T-helper 1 cell (primary cell): ENCODE results near the gene TMPRSS3.
A peak's percentile ranks its signal among the peaks of the same experiment; 100 is the strongest.

Experiments used
- DNase-seq, 5 donors: peaks; one replicate each; pipeline ENCODE4 v3.0.0-alpha.2; 2012 to 2020
- total RNA-seq, 4 donors: gene quantifications; one replicate each; lab custom pipeline; 2026; lab: John Stamatoyannopoulos, UW

Gene TMPRSS3
- 1.2 to 2.9 (median 1.9) reads per million in 4 donors for total RNA-seq

DNA sequence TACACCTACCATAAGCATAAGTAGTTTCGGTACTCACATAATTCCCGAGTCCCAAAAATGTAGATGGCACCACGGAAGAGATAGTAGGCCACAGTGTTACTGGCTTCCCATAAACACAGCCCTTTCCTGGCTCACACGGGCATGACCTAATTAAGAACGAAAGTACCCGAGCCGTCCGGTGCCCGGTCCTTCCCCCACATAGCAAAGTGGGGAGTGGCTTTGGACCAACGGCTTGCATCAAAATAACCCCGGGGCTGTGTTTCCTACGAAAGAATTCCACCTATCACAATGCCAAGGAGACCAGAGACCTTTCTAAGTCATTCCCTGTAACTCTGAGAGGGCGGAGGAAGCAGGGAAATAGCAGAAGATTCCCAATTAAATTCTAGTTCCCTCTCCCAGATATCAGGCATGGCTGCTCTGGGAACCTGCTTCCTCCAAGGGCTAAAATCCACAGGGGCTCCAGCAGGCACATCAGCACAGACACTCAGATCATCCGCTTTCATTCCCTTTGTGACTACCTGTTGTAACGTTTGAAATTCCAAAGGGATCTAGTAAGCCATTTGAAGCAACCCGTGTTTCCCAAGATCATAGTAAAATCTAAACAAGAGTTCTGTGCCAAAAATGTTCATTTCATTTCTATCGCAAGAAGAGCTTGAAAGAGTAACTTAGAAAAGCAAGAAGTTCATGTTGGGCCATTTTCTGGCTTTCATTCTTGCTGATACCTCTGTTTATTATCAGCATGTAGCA lies at the start of gene TMPRSS3:
TMPRSS3 (minus strand) TSS at position 148 of the 747 bp plus-strand sequence. CDS start 635 bp downstream, outside the sequence.
- DNase-seq: no peak

DNA sequence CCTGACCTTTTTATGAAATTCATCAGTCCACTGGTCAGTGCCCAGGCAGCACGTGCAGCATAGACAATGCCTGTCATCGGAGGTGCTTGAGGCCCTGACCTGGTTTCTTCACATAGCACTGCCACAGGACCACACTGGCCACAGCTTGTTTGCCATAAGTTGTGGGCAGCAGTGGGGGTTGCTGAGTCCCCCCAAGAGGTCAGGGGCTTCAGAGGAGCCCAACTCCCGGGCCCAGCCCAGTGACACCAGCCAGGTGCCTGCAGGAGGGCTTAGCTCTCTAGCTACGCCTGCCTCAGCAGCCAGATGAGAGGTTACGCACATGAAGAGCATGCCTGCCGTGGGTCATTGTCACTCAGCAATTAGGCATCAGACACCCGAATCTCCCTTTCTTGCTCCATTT lies 49.5 kb upstream of the TMPRSS3 start:
- no peak for DNase-seq

DNA sequence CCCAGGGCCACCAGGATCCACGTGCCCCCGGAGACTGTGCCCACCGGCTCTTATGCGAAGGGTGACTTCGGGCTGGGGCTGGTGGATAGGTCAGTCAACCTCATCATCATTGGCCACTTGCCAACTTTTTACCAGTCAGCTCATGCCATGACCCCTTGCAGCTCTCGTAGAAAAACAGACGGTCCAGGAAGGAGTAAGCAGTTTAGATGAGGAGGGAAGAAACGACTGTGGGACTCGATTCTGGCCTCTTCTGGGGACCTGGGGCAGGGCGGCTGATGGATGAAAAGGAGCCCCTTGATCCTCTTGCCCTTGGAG lies 48.9 kb upstream of the TMPRSS3 start:
- DNase-seq: no peak

DNA sequence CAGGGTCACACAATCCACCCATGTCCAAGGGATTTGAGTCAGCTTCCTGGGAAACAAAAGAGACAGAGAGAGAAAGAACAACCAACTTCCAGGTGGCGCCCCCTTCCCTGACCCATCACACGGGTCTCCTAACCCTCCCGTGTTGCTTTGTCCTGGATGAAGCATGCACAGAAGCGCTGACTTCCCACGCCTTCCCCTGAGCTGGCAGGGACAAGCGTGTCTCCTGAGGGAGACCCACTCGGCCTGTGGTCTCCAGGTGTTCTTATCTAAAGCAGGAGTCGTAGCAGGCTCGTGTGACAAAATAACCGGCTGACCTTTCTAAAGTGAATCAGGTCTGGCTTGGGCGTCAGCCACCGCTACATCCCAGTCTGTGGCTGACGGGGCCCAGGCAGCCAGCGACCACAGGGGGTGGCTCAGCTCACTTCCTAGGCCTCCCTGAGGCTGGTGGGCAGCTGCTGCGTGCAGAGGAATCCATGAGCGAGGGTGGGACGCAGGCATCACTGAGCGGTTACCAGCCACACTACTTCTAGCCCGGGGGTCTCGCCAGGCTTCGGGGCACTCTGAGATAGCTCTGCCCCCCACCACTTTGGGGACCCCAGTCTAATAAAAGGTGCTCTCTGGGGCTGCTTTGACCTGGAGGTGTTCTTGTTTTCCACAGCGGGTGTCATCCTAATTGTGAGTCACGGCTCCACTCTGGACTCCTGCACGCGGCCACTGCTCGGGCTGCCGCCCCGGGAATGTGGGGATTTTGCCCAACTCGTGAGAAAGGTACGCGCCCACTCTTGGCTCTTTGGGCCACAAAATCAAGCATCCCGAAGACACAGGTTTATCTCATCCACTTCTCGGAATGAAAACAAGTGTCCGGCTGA lies 48.3 kb upstream of the TMPRSS3 start:
- no peak for DNase-seq

DNA sequence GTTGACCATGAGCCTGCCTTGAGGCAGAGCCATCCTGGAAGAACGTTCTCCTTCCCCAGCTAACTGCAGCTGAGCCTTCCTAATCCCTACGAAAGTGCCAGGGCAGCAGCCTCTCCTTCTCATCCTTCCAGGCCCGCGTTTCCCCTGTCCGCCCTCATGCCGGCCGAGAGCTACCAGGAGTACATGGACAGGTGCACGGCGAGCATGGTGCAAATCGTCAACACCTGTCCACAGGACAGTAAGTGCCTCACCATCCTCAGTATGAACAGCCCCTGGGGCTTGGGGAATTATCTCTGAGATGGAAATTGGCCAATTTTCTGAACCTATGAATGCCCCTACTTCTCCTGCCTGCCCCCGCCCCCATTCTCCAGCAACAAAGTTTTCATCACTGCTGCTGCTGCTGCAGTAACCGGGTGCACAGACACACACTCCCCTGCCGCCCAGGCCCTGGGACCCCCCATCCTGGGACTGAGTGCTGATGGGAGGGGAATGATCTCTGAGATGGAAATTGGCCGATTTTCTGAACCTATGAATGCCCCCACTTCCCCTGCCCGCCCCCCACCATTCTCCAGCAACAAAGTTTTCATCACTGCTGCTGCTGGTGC lies 47.4 kb upstream of the TMPRSS3 start:
- DNase-seq: no peak

DNA sequence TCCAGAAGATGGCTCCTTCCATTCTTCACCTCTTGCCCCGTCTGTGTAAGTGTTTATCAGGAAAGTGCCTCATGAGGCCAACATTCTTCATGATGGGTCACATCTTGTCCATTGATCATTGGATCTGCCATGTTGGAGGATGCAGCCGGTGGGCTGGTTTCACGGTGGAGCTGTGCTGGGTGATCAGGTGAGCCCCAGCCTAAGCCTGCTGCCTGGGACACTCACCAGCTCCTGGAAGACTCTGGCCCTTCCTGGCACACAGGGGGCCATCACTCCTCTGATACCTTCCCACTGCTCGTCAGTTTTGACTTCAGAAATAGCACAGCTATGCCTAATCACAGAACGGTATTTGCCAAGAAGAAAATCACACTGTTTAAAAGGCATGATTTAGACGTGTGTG lies 46.1 kb upstream of the TMPRSS3 start:
- no peak for DNase-seq

DNA sequence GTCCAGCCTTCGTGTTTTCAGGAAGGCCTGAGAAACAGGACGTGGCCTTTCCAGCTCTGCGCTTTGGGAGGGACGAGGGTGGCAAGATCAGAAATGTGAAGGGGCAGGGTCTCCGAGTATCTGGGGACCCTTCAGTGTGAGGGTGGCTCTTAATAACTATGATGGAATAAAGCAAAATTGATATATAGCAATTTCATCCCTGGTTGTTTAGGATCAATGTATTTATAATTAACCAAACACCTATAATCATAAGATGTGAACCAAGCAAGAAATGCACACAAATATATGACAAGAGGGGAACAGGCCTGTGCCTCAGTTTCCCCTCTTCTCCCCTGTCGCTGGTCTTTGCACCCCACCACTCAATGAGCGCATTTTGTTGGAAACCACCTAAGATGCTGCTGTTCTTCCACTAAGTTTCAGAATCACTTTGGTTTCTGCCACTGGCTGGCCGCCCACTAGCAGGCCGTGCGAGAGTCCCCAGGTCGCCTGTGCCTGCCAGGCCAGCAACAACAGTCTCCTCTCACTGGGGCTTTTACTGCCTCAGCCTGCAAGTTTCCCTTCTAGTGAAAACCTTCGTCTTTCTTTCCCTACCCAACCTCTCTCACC lies 44.4 kb upstream of the TMPRSS3 start:
- DNase-seq: no peak

DNA sequence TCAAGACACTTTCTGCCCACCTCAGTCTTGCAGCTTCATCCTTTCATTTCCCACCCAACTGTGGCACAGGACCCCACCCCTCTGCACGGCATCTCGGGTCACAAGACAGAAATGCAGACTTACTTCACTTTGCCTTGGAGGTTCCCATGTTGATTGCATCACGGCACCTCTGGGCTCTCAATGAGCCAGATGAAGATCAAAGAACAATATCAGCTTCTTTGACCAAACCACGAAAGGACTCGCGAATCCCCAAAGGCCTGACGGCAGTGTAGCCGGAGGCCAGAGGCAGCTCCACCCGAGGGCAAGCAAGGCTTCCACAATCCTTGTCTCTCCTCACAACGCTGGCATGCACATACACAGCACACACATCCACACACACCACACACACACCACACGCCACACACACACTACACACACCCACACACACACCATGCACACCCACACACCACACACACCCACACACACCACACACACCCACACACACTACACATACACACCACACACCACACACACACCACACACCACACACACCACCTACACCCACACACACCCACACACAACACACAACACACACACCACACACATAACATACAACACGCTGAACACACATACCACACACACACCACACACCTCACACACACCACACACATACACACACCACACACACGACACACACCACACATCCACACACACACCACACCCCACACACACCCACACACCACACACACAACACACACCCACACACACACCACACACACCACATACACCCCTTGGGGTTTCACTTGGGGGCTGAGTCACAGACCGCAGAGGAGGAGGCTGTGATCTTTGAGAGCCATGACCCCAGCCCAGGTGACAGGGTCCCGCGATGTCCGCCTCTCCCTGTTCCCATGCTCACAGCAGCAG lies 43.7 kb upstream of the TMPRSS3 start:
- DNase-seq: peak in 1 of 5 donors; percentile 23

DNA sequence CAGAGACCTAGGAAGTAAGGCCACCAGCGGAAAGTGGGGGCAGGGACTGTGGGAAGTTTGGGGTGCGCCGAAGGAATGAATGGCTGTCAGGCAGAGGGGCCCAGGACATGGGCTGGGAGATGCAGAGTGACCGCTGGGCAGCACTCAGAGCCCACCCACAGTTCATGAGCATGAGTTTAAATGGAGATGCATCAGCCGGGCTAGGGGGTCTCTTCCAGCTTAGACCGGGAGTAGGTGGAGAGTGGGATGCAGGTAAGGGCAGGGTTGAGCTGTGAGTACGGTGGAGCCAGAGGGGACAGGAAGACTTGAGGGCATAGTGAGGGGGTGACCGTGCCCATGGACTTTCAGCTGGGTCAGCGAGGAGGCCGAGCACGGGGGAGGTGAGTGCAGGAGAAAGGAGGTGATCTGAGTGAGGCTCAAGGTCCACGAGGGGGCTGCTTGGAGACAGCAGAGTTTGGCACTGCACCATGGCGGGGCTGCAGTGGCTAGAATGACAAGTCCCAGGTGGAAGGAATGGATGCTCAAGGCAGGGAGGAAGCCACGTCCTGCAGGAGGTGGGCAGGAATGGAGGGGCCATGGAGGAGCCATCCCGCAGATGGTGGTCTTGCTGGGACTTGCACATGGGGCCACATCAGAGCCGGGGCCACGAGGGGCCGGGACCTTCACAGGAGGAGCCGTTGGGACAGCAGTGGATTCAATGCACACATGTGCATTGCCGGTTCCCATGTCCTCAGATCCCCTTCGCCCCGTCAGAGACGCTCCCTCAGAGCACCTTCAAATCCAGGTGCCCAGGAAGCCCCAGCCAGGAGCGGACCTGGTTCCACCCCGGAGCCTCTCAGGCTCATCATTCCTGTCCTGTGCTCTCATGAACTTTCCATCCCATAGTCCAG lies 42.7 kb upstream of the TMPRSS3 start:
- no peak for DNase-seq

DNA sequence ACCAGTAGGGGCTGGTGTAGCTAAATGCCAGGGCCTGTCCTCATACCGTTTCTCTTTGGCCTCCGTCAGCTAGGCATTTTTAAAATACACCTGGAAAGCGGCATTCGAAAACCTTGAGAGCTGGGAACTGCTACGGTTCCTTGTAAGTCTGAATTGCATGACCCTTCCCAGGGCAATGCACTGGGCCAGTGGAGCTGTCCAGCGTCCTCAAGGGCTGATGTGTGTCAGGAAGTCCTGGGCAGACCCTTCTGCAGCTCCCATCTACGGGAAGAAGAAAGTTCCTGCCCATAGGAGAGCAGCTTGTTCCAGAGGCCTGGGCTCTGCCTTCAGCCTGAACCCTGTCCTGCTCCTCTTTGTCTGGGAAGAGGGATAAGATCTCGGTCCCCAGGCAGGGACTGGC lies 41.9 kb upstream of the TMPRSS3 start:
- no peak for DNase-seq

DNA sequence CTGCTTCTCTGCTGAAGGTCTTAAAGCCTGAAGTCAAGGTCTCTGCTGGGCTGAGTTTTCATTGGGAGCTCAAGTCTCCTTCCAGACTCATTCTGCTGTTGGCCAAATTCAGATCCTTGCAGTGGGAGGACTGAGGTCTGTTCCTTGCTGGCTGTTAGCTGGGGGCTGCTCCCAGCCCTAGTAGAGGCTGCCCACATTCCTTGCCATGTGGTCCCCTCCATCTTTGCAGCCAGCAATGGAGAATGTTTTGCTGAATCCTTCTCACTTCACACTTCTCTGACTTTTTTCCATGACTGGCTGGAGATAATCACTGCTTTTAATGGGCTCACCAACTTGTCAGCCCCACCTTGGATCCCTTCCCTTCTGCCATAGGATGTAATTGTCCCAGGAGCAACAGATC lies 41.1 kb upstream of the TMPRSS3 start:
- DNase-seq: no peak

DNA sequence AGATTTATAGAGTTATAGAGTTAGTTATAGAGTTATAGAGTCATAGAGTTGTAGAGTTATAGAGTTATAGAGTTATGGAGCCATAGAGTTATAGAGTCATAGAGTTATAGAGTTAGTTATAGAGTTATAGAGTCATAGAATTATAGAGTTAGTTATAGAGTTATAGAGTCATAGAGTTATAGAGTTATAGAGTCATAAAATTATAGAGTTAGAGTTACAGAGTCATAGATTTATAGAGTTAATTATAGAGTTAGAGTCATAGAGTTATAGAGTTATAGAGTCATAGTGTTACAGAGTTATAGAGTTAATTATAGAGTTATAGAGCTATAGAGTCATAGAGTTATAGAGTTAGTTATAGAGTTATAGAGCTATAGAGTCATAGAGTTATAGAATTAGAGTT lies 40.0 kb upstream of the TMPRSS3 start:
- no peak for DNase-seq

DNA sequence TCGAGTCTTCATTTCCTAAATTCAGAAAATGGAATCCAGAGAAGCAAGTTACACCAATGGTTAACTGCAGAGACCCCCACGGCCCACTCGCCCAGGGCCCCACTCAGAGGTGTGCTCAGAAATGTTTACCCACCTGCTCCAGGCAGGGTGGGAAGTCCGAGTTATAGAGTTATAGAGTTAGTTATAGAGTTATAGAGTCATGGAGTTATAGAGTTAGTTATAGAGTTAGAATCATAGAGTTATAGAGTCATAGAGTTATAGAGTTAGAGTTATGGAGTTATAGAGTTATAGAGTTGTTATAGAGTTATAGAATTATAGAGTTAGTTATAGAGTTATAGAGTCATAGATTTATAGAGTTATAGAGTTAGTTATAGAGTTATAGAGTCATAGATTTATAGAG lies 39.5 kb upstream of the TMPRSS3 start:
- no peak for DNase-seq

DNA sequence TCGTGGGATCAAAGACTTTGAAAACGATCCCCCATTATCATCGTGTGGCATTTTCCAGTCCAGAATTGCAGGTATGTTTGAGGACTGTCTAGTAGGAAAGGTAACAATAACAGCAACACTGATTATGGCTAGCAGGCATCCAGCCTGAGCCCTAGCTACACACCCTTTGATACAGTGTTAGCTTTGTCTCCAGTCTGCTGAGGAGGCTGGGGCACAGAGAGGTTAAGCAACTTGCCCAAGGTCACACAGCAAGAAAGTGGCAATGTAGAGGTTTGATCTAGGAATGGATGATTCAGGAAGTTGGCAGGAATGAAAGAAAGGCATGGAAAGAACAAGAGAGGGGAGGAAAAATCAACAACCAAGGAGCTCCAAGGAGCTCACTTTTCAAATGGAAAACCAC lies 39.0 kb upstream of the TMPRSS3 start:
- no peak for DNase-seq

DNA sequence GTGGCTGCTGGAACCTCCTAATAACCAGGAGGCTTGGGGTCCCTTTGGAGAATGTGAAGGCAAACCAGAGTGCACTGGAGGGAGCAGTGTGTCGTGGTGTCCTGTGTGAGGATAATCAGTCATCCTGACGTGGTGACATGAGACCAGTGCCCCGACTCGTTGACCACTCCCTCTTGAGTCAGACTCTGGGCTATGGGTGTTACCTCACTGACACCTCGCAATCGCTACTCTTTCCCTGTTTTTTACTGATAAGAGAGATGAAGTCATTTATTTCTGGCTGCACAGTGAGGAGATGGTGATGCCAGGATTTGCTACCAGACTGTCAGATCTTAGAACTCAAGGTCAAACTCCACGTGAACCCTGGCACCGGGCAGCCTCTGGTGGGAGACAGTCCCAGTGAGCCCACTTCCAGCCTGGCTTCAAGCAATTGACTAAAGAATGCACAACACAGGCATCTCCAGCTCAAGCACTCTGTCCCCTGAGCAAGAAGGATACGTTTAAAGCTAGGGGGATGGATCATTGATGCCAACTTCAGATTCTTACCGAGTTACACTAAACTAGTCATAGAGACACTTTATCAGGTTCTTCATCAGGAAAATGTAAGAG lies 38.2 kb upstream of the TMPRSS3 start:
- DNase-seq: no peak

DNA sequence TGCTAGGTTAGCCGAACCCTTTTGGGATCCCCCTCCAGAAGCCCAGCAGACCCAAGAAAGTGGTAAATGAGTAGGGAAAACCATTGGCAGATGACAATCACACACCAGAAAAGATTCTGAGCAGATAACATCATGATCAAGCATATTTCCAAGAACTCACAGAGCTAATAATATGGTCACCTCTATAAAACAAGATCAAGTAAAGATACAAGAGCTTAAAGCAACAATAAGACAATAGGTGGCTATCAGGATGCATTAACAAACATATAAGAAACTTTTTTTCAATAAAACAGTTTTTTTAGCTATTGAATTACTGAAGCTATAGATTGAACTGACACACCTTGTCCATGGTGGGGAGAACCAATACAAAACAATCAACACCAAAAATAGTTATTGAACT lies 36.8 kb upstream of the TMPRSS3 start:
- DNase-seq: no peak

DNA sequence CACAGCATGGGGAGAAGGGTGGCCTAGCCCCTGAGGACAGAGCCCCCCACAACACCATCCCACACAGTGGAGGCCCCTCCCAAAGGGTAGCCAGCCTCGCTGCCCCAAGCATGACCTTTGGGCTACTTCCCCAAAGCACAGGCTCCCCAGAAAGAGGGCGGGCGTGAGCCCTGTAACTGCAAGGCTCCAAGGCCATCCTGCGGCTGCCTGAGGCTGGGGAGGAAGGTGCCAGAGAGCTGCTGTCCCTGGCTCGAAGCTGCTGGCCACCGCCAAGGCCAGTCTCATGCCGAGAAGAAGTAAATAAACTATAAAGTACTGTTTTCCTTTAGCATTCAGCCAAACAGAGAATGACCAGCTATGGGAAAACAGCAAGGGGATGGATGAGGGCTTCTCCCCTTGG lies 35.3 kb upstream of the TMPRSS3 start:
- DNase-seq: no peak

DNA sequence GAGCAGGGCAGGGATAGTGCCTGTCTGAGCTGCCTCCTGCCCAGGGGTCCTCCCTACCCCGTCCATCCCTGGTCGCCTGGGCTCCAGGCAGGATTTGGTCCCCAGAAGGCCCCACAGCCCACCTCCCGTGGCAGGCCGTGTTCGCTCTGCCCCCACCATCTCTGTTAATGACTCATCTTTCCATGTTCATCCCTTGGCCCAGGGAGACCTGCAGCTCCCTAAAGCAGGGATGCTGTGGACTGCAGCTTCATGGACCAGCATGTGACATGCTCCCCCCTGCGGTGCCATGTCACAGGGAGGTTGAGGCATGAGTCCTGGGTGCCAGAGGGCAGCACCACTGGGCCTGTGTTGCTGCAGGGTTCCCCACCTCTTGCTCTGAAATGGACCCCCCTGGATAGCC lies 34.7 kb upstream of the TMPRSS3 start:
- no peak for DNase-seq

DNA sequence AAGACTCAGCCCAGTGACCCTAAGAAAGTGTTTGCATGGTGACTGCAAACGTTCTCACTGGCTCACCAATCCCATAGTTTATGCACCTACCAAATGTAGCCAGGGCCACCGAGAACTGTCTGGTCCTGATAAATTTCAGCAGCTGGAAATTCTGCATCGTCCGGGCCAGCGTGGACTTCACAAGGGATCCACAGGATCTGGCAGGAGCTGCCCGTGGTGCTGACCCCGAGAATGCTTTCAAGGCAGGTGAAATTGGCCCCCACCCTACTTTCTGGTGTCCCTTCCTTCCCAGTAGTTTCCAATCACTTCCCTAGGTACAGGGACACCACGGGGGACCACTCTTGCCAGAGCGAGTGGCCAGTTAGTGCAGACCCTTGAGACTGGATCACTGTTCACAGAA lies 34.0 kb upstream of the TMPRSS3 start:
- no peak for DNase-seq

DNA sequence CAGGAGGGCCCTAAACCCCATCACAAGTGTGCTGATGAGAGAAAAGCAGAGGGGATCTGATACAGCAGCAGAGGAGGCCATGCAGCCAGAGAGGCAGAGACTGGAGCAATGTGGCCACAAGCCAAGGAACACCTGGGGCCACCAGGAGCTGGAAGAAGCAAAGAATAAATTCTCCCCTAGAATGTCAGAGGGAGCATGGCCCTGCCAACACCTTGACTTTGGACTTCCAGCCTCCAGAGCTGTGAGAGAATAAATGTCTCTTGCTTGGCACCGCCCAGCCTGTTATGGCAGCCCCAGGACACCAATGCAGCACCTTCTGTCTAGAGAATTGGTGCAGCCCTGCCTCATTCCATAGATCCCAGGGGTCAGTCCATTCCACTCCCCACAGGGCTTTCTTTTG lies 33.2 kb upstream of the TMPRSS3 start:
- DNase-seq: no peak
